Neuronal stem cell (in vitro differentiated cells): Measurements from ENCODE around the gene CASP10.

Experiments
- DNase-seq: peaks from one replicate; pipeline ENCODE4 v3.0.0-alpha.2; 2013; ENCODE audit warnings: low spot score
- H2AFZ ChIP-seq: one replicate; pipeline ENCODE4 v1.6.1; 2013; ENCODE audit warnings: mild to moderate bottlenecking, low read length, inconsistent platforms
- H2AK5ac ChIP-seq: 2 replicates; pipeline ENCODE4 v1.6.1; 2013; ENCODE audit warnings: low read depth, mild to moderate bottlenecking, inconsistent platforms, low read length, moderate library complexity, mixed read lengths
- H2BK120ac ChIP-seq: 2 replicates; pipeline ENCODE4 v1.6.1; 2013; ENCODE audit warnings: low read depth, mild to moderate bottlenecking, inconsistent platforms, low read length, moderate library complexity, mixed read lengths
- H2BK12ac ChIP-seq: one replicate; pipeline ENCODE4 v1.6.1; 2013; ENCODE audit warnings: low read length, inconsistent platforms
- H2BK15ac ChIP-seq: 2 replicates; pipeline ENCODE4 v1.6.1; 2013; ENCODE audit warnings: mild to moderate bottlenecking, low read length, inconsistent platforms, mixed read lengths
- H2BK5ac ChIP-seq: one replicate; pipeline ENCODE4 v1.6.1; 2013; ENCODE audit warnings: inconsistent platforms, mild to moderate bottlenecking, low read length, moderate library complexity
- H3K14ac ChIP-seq: one replicate; pipeline ENCODE4 v1.6.1; 2013; ENCODE audit warnings: low read length, inconsistent platforms
- H3K18ac ChIP-seq: 2 replicates; pipeline ENCODE4 v1.6.1; 2013; ENCODE audit warnings: low read length, inconsistent platforms
- H3K23ac ChIP-seq: 2 replicates; pipeline ENCODE4 v1.6.1; 2013; ENCODE audit warnings: low read depth, mild to moderate bottlenecking, mixed read lengths, low read length, inconsistent platforms; ENCODE audit not compliant: poor library complexity
- H3K27ac ChIP-seq: replicated peaks from 3 replicates; pipeline ENCODE4 v1.5.1; 2013; ENCODE audit warnings: low read length, inconsistent platforms
- H3K27me3 ChIP-seq, 3 experiments: 2 replicates each; pipeline ENCODE4 v1.6.1; 2013; ENCODE audit warnings: low read length in 3 of 3, mild to moderate bottlenecking in 2 of 3, inconsistent platforms in 1 of 3, low read depth in 1 of 3, mixed read lengths in 1 of 3, moderate library complexity in 1 of 3; ENCODE audit not compliant: control insufficient read depth in 3 of 3, insufficient read depth in 3 of 3
- H3K36me3 ChIP-seq, 2 donors: replicated peaks in 1 of 2; 2 replicates each; pipeline ENCODE4 v1.6.1; 2013; ENCODE audit warnings: low read length in 2 of 2; ENCODE audit not compliant: control insufficient read depth in 2 of 2, insufficient read depth in 2 of 2
- H3K4ac ChIP-seq: 2 replicates; pipeline ENCODE4 v1.6.1; 2013; ENCODE audit warnings: inconsistent platforms, mild to moderate bottlenecking, low read length, moderate library complexity
- H3K4me1 ChIP-seq, 2 donors: 1 replicate in 1 of 2; 2 replicates in 1 of 2; pipeline ENCODE4 v1.6.1; 2013; ENCODE audit warnings: low read length in 2 of 2, low read depth in 1 of 2; ENCODE audit not compliant: control insufficient read depth in 2 of 2, insufficient read depth in 1 of 2
- H3K4me2 ChIP-seq: one replicate; pipeline ENCODE4 v1.6.1; 2013; ENCODE audit warnings: mild to moderate bottlenecking, low read length, inconsistent platforms; ENCODE audit not compliant: insufficient read depth, poor library complexity, severe bottlenecking
- H3K4me3 ChIP-seq, 2 donors: 2 replicates each; pipeline ENCODE4 v1.5.1; 2013; ENCODE audit warnings: low read length in 2 of 2, mild to moderate bottlenecking in 2 of 2, inconsistent platforms in 1 of 2, moderate library complexity in 1 of 2
- H3K79me1 ChIP-seq: one replicate; pipeline ENCODE4 v1.6.1; 2013; ENCODE audit warnings: low read depth, mild to moderate bottlenecking, inconsistent platforms, low read length, moderate library complexity
- H3K9ac ChIP-seq: one replicate; pipeline ENCODE4 v1.6.1; 2013; ENCODE audit warnings: mild to moderate bottlenecking, low read depth, low read length, inconsistent platforms; ENCODE audit not compliant: poor library complexity
- H3K9me3 ChIP-seq, 2 donors: replicated peaks in 1 of 2; 2 replicates each; pipeline versions ENCODE3 to v1.6.1; 2013; ENCODE audit warnings: low read length in 2 of 2, mild to moderate bottlenecking in 2 of 2, inconsistent platforms in 1 of 2, low read depth in 1 of 2, mixed read lengths in 1 of 2, moderate library complexity in 1 of 2; ENCODE audit not compliant: control insufficient read depth in 2 of 2, insufficient read depth in 1 of 2
- H4K8ac ChIP-seq: one replicate; pipeline ENCODE4 v1.6.1; 2013; ENCODE audit warnings: low read depth, mild to moderate bottlenecking, inconsistent platforms, low read length, moderate library complexity
- H4K91ac ChIP-seq: one replicate; pipeline ENCODE4 v1.6.1; 2013; ENCODE audit warnings: low read length, low read depth, mild to moderate bottlenecking, inconsistent platforms; ENCODE audit not compliant: poor library complexity
- WGBS, 2 donors: extraction: QIAGEN DNeasy Blood & Tissue Kit; methylation state at CpG; one replicate each; pipeline ENCODE4 v1.1.7; 2013; ENCODE audit warnings: missing lambda C conversion rate in 2 of 2, mixed read lengths in 1 of 2; ENCODE audit not compliant: insufficient read length in 2 of 2, insufficient replicate concordance in 1 of 2; ENCODE audit errors: extremely low coverage in 2 of 2; 5-methylcytosine and 5-hydroxymethylcytosine counted together

CASP10 gene

DNA sequence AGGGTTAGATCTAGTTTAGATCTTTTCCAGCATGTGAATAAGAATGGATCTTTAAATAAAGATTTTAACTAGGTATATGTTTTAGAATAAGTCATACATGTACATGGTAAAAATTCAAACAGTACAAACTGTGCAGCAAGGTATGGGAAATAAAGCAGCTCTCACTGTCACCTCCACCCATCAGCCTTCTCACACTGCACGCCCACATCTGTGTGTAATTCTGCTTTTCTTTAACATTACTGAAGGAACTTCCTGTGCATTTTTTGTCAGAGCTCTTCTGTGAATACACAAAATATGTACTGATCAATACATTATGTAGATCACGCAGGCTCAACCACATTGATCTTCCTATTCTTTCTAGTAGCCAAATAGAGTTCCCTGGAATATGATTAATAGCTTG is 80.8 kb downstream of the CASP10 start:
- Histone ChIP-seq H2BK12ac (no peak overlapping the region), H3K23ac (no peak overlapping the region), H3K79me1 (no peaks in the 10 kb centered on the region), H2BK120ac (no peak overlapping the region), H3K14ac (no peak overlapping the region), H4K8ac (no peak overlapping the region), H3K18ac (no peak overlapping the region), H4K91ac (no peak overlapping the region), H3K4me1 (peaks cover 0 to 4% of the 10 kb centered on the region in 2 donors), H2AFZ (no peak overlapping the region), H3K36me3 (no peaks in the 10 kb centered on the region), H2AK5ac (no peak overlapping the region), H3K27me3 (no peaks in the 10 kb centered on the region), H3K4me3 (no peak overlapping the region), H3K27ac (no peak overlapping the region), H3K4ac (no peak overlapping the region), H3K9ac (no peak overlapping the region), H2BK5ac (no peak overlapping the region), H3K9me3 (no peaks in the 10 kb centered on the region), H3K4me2 (no peak overlapping the region), H2BK15ac (no peak overlapping the region)
- DNase-seq = no peak
- no CpG with 5 or more reads among the region's 2 CpGs for WGBS, 2 donors

DNA sequence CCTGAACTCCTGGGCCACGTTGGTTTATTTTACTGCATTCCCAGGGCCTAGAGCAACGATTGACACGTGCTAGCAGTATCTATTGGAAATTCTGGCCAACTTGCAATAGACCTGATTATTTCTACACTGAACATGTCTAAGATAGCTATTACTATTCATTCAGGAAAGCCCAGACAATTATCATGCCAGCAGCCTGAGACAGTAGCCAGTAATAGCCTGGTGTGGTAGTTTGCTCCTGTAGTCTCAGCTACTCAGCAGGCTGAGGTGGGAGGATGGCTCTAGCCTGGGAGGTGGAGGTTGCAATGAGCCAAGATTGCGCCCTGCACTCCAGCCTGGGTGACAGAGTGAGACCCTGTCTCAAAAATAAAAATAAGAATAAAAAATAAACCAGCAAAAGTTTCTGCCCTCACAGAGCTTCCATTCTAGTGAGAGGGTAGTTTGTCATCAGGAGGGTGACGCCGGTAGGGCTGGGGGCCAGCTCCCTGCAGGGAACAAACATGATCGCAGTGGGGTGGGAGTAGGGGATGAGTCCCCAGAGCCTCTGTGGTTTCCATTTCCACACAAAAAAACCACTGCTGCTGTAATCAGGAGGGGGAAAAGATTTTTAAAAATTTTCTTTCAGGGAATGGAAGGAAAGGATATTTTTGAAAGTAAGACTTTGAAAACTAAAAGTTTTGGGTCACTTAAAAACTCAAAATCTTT is 81.7 kb downstream of the CASP10 start:
- Histone ChIP-seq H4K91ac (no peak overlapping the region), H2BK15ac (no peak overlapping the region), H4K8ac (no peak overlapping the region), H2BK5ac (no peak overlapping the region), H3K18ac (no peak overlapping the region), H3K79me1 (no peaks in the 10 kb centered on the region), H3K4me1 (peaks cover 0 to 3% of the 10 kb centered on the region in 2 donors), H3K27me3 (no peaks in the 10 kb centered on the region), H3K9ac (no peak overlapping the region), H2AK5ac (no peak overlapping the region), H3K4ac (no peak overlapping the region), H3K4me3 (no peak overlapping the region), H3K4me2 (no peak overlapping the region), H3K23ac (no peak overlapping the region), H2BK12ac (no peak overlapping the region), H3K9me3 (no peaks in the 10 kb centered on the region), H3K36me3 (no peaks in the 10 kb centered on the region), H2BK120ac (no peak overlapping the region), H2AFZ (no peak overlapping the region), H3K14ac (no peak overlapping the region), H3K27ac (no peak overlapping the region)
- DNase-seq = no peak
- WGBS, 2 donors = no CpG with 5 or more reads among the region's 7 CpGs

DNA sequence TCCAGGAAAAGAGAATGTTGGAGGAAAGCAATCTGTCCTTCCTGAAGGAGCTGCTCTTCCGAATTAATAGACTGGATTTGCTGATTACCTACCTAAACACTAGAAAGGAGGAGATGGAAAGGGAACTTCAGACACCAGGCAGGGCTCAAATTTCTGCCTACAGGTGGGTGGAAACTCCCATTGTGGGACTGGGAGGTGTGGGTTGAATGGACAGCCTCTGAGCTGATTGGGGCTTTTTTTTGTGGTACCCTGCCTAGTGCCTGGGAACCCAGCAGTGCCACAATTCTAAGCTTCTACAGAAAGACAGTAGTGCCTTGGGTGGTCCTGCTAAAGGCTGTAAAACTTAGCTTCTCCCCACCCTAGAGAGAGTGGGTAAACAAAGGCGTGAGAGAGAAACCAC is 83.7 kb downstream of the CASP10 start:
- no peak overlapping the region for H2AFZ ChIP-seq

DNA sequence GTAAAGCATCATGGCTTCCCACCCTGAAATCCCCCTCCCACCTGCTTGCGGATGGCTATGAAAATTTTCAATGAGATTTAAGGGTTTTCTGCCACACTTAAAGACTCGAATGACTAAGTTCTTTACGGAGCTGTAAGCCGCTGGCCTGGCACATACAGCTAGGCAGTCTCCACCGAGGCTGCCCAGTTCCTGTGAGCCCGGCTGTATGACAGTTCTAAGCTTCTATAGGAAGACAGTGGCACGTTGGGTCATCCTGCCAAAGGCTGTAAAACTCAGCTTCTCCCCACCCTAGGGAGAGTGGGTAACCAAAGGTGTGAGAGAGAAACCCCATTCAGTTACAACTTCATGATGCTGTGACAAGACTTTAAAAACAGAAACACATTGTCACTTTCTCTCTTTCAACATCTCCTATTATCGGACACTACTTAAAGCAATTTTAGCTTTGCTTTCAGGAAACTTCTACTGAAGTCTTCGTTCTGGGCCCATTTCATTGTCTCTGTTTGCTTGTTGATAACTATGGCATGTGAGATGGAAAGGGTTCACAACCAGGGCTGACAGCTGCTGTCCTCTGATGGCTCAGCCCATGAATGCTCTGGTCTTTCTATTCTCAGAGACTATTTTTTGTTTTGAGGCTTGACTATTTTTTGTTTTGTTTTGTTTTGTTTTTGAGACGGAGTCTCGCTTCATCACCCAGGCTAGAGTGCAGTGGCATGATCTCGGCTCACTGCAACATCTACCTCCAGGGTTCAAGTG is 84.5 kb downstream of the CASP10 start:
- Histone ChIP-seq H3K4me3 (no peak overlapping the region), H2BK12ac (no peak overlapping the region), H3K14ac (no peak overlapping the region), H2BK15ac (no peak overlapping the region), H3K79me1 (no peaks in the 10 kb centered on the region), H3K4ac (no peak overlapping the region), H3K23ac (no peak overlapping the region), H4K8ac (no peak overlapping the region), H3K36me3 (peaks cover 0 to under 1% of the 10 kb centered on the region in 2 donors), H3K9ac (no peak overlapping the region), H3K4me2 (no peak overlapping the region), H3K4me1 (peaks cover 0 to 3% of the 10 kb centered on the region in 2 donors), H2AFZ (no peak overlapping the region), H3K27ac (no peak overlapping the region), H2AK5ac (no peak overlapping the region), H2BK5ac (no peak overlapping the region), H3K9me3 (no peaks in the 10 kb centered on the region), H3K18ac (no peak overlapping the region), H2BK120ac (no peak overlapping the region), H4K91ac (no peak overlapping the region), H3K27me3 (no peaks in the 10 kb centered on the region)
- DNase-seq = no peak
- WGBS, 2 donors = no CpG with 5 or more reads among the region's 12 CpGs

More for the DNA sequence above, 83.7 kb downstream of the CASP10 start:
- H3K4me2 ChIP-seq = no peak overlapping the region
- no peaks in the 10 kb centered on the region for H3K9me3 ChIP-seq
- H3K4ac ChIP-seq = no peak overlapping the region
- H3K4me3 ChIP-seq = no peak overlapping the region
- no peak overlapping the region for H4K8ac ChIP-seq
- no peak overlapping the region for H3K14ac ChIP-seq
- H3K4me1 ChIP-seq = peaks cover 0 to 3% of the 10 kb centered on the region in 2 donors
- no peak overlapping the region for H3K23ac ChIP-seq
- H3K27me3 ChIP-seq = no peaks in the 10 kb centered on the region
- no peak overlapping the region for H3K18ac ChIP-seq
- no peak overlapping the region for H3K9ac ChIP-seq
- WGBS, 2 donors = no CpG with 5 or more reads among the region's 2 CpGs
- H2BK15ac ChIP-seq = no peak overlapping the region
- no peak overlapping the region for H4K91ac ChIP-seq
- no peak overlapping the region for H3K27ac ChIP-seq
- H2BK120ac ChIP-seq = no peak overlapping the region
- H2BK5ac ChIP-seq = no peak overlapping the region
- no peak overlapping the region for H2BK12ac ChIP-seq
- H3K36me3 ChIP-seq = no peaks in the 10 kb centered on the region
- H3K79me1 ChIP-seq = no peaks in the 10 kb centered on the region
- no peak for DNase-seq
- no peak overlapping the region for H2AK5ac ChIP-seq
